GM18511 (cell line): Measurements from ENCODE around the gene VEGFA.

ENCODE experiments used
- ATAC-seq: cut with Tn5 transposase; IDR thresholded peaks from one replicate; pipeline ENCODE4 v1.9.1; 2021; ENCODE audit warnings: mild to moderate bottlenecking, moderate library complexity; ENCODE audit not compliant: unreplicated experiment

Gene VEGFA

GRCh38 chr6:43738877-43739641 lies 31.0 kb upstream of the VEGFA start:
- ATAC-seq: no peak

GRCh38 chr6:43739642-43740091 lies 30.3 kb upstream of the VEGFA start:
- no peak for ATAC-seq

- no peak for ATAC-seq
Measured at GRCh38 chr6:43740321-43740960, 29.6 kb upstream of the VEGFA start.

- no peak for ATAC-seq
Measured at GRCh38 chr6:43740961-43741764, 28.8 kb upstream of the VEGFA start.

- ATAC-seq: no peak
Measured at GRCh38 chr6:43741829-43742228, 28.2 kb upstream of the VEGFA start.

- ATAC-seq: no peak
Measured at GRCh38 chr6:43742285-43742684, 27.7 kb upstream of the VEGFA start.

- no peak for ATAC-seq
Measured at GRCh38 chr6:43742931-43743632, 26.9 kb upstream of the VEGFA start.

GRCh38 chr6:43743682-43744381 lies 26.2 kb upstream of the VEGFA start:
- no peak for ATAC-seq

- ATAC-seq: no peak
Measured at GRCh38 chr6:43744491-43744890, 25.5 kb upstream of the VEGFA start.

- no peak for ATAC-seq
Measured at GRCh38 chr6:43744931-43745727, 24.9 kb upstream of the VEGFA start.

- no peak for ATAC-seq
Measured at GRCh38 chr6:43746071-43746470, 23.9 kb upstream of the VEGFA start.

- ATAC-seq: no peak
Measured at GRCh38 chr6:43746613-43747102, 23.4 kb upstream of the VEGFA start.

GRCh38 chr6:43747784-43748183 lies 22.2 kb upstream of the VEGFA start:
- ATAC-seq: no peak

- ATAC-seq: no peak
Measured at GRCh38 chr6:43748765-43749164, 21.2 kb upstream of the VEGFA start.

GRCh38 chr6:43749461-43749860 lies 20.6 kb upstream of the VEGFA start:
- ATAC-seq: no peak

GRCh38 chr6:43750622-43751021 lies 19.4 kb upstream of the VEGFA start:
- no peak for ATAC-seq

GRCh38 chr6:43753570-43754183 lies 16.3 kb upstream of the VEGFA start:
- ATAC-seq: no peak

GRCh38 chr6:43757966-43758616 lies 11.9 kb upstream of the VEGFA start:
- no peak for ATAC-seq
